IMR-90 (cell line): ENCODE measurements around the gene MYH13. TPM values are rescaled to one million over a fixed set of nuclear protein-coding genes. Genes with fewer than 3 reads are reported as not detected.

Source experiments
- ATAC-seq: fragments of 200-7000 bp; cut with Tn5 transposase; 2 replicates; pipeline ENCODE4 v1.9.1; 2020; ENCODE audit warnings: low read depth, mild to moderate bottlenecking, moderate library complexity
- BruUV-seq: library from RNA; stranded (reverse); fragments of 400-500 nt; replicated peaks from 2 replicates; lab custom pipeline; 2021; lab: Mats Ljungman, UMichigan
- CTCF ChIA-PET: fragments of 300-600 bp; formaldehyde crosslinking; extraction: SDS; loops from one replicate; lab custom pipeline; 2021; ENCODE audit warnings: antibody characterized with exemption; lab: Yijun Ruan, JAX
- POLR2A ChIA-PET: fragments of 300-600 bp; sonication (Branson Sonifier 250); formaldehyde crosslinking; loops from one replicate; lab custom pipeline; 2022; ENCODE audit warnings: antibody characterized with exemption; ENCODE audit not compliant: unreplicated experiment; lab: Charles Lee
- DNase-seq: peaks from one replicate; pipeline ENCODE4 v3.0.0; 2013
- H2AFZ ChIP-seq: replicated peaks from 2 replicates; pipeline ENCODE3; 2013; ENCODE audit warnings: low read length, mild to moderate bottlenecking; ENCODE audit not compliant: poor library complexity
- H2AK5ac ChIP-seq: 2 replicates; pipeline ENCODE4 v1.6.1; 2013; ENCODE audit warnings: low read depth, low read length, inconsistent platforms
- H2AK9ac ChIP-seq: replicated peaks from 2 replicates; pipeline ENCODE3; 2013; ENCODE audit warnings: mild to moderate bottlenecking, low read depth, low read length, moderate library complexity; ENCODE audit not compliant: poor library complexity
- H2BK120ac ChIP-seq: 2 replicates; pipeline ENCODE4 v1.6.1; 2013; ENCODE audit warnings: low read depth, low read length, inconsistent platforms
- H2BK15ac ChIP-seq: 3 replicates; pipeline ENCODE4 v1.6.1; 2013; ENCODE audit warnings: low read depth, low read length, inconsistent platforms
- H2BK20ac ChIP-seq: 2 replicates; pipeline ENCODE4 v1.6.1; 2013; ENCODE audit warnings: low read depth, mild to moderate bottlenecking, inconsistent platforms, low read length, moderate library complexity
- H2BK5ac ChIP-seq: 2 replicates; pipeline ENCODE4 v1.6.1; 2013; ENCODE audit warnings: mild to moderate bottlenecking, low read depth, low read length, inconsistent platforms; ENCODE audit not compliant: poor library complexity, severe bottlenecking
- H3K14ac ChIP-seq: replicated peaks from 2 replicates; pipeline ENCODE4 v1.6.1; 2013; ENCODE audit warnings: low read depth, low read length, inconsistent platforms
- H3K18ac ChIP-seq: 2 replicates; pipeline ENCODE4 v1.6.1; 2013; ENCODE audit warnings: low read depth, low read length, control low read depth
- H3K23ac ChIP-seq: 2 replicates; pipeline ENCODE4 v1.6.1; 2013; ENCODE audit warnings: low read depth, low read length, inconsistent platforms
- H3K27ac ChIP-seq: 2 replicates; pipeline ENCODE4 v1.5.1; 2013; ENCODE audit warnings: mild to moderate bottlenecking, control low read depth, low read length; ENCODE audit not compliant: insufficient read depth
- H3K27me3 ChIP-seq: 2 replicates; pipeline ENCODE4 v1.6.1; 2013; ENCODE audit warnings: low read length; ENCODE audit not compliant: control insufficient read depth, insufficient read depth
- H3K36me3 ChIP-seq: 2 replicates; pipeline ENCODE4 v1.6.1; 2013; ENCODE audit warnings: low read length, mixed read lengths; ENCODE audit not compliant: control insufficient read depth, insufficient read depth
- H3K4ac ChIP-seq: 2 replicates; pipeline ENCODE4 v1.6.1; 2013; ENCODE audit warnings: low read depth, low read length, inconsistent platforms
- H3K4me1 ChIP-seq: 2 replicates; pipeline ENCODE4 v1.6.1; 2013; ENCODE audit warnings: low read length, mixed read lengths; ENCODE audit not compliant: control insufficient read depth, insufficient read depth
- H3K4me2 ChIP-seq: 2 replicates; pipeline ENCODE4 v1.6.1; 2013; ENCODE audit warnings: low read depth, mild to moderate bottlenecking, control low read depth, low read length, moderate library complexity
- H3K4me3 ChIP-seq: 2 replicates; pipeline ENCODE4 v1.5.1; 2013; ENCODE audit warnings: low read depth, mild to moderate bottlenecking, control low read depth, low read length, moderate library complexity; ENCODE audit not compliant: insufficient read depth
- H3K56ac ChIP-seq: 2 replicates; pipeline ENCODE4 v1.6.1; 2013; ENCODE audit warnings: low read length, inconsistent platforms; ENCODE audit not compliant: insufficient read depth; ENCODE audit errors: extremely low read depth
- H3K79me1 ChIP-seq, 2 experiments: 2 replicates each; pipeline ENCODE4 v1.6.1; 2013; ENCODE audit warnings: low read length in 2 of 2, inconsistent platforms in 1 of 2, low read depth in 1 of 2
- H3K9ac ChIP-seq: 2 replicates; pipeline ENCODE4 v1.6.1; 2013; ENCODE audit warnings: low read depth, low read length, control low read depth
- H3K9me1 ChIP-seq: 2 replicates; pipeline ENCODE4 v1.6.1; 2013; ENCODE audit warnings: low read length, inconsistent platforms; ENCODE audit not compliant: insufficient read depth
- H3K9me3 ChIP-seq: 2 replicates; pipeline ENCODE4 v1.6.1; 2013; ENCODE audit warnings: low read length; ENCODE audit not compliant: control insufficient read depth, insufficient read depth
- H4K20me1 ChIP-seq: 2 replicates; pipeline ENCODE4 v1.6.1; 2013; ENCODE audit warnings: low read length, inconsistent platforms; ENCODE audit not compliant: insufficient read depth
- H4K5ac ChIP-seq: 2 replicates; pipeline ENCODE4 v1.6.1; 2013; ENCODE audit warnings: mild to moderate bottlenecking, low read depth, low read length, control low read depth
- H4K8ac ChIP-seq, 2 experiments: 2 replicates each; pipeline ENCODE4 v1.6.1; 2013; ENCODE audit warnings: low read depth in 2 of 2, low read length in 2 of 2, control low read depth in 1 of 2, inconsistent platforms in 1 of 2
- H4K91ac ChIP-seq: 2 replicates; pipeline ENCODE4 v1.6.1; 2013; ENCODE audit warnings: low read depth, low read length, inconsistent platforms; ENCODE audit not compliant: insufficient read depth
- CEBPB ChIP-seq: IDR thresholded peaks from 2 replicates; pipeline ENCODE4 v1.6.1; 2012; ENCODE audit warnings: low read depth, low read length, improper control_type of control experiment
- CHD1 ChIP-seq: IDR thresholded peaks from 2 replicates; pipeline ENCODE4 v1.6.1; 2012; ENCODE audit warnings: low read depth, low read length, improper control_type of control experiment
- CTCF ChIP-seq: conservative IDR thresholded peaks from 2 replicates; pipeline ENCODE4 v1.5.1; 2012; ENCODE audit warnings: mild to moderate bottlenecking, low read depth, low read length, improper control_type of control experiment
- FOS ChIP-seq: fragments of 150-350 bp; IDR thresholded peaks from 2 replicates; pipeline ENCODE4 v1.6.1; 2016; ENCODE audit warnings: low read depth, low read length
- MAFK ChIP-seq: IDR thresholded peaks from 2 replicates; pipeline ENCODE4 v1.6.1; 2012; ENCODE audit warnings: low read depth, low read length, improper control_type of control experiment
- MAZ ChIP-seq: IDR thresholded peaks from 2 replicates; pipeline ENCODE4 v1.6.1; 2012; ENCODE audit warnings: low read depth, mild to moderate bottlenecking, low read length, improper control_type of control experiment, moderate library complexity, borderline replicate concordance
- MXI1 ChIP-seq: IDR thresholded peaks from 2 replicates; pipeline ENCODE4 v1.6.1; 2012; ENCODE audit warnings: low read depth, mild to moderate bottlenecking, low read length, moderate library complexity, borderline replicate concordance
- NFE2L2 ChIP-seq: fragments of 150-350 bp; IDR thresholded peaks from 2 replicates; pipeline ENCODE4 v1.6.1; 2016; ENCODE audit warnings: low read depth, mild to moderate bottlenecking, low read length
- RAD21 ChIP-seq: IDR thresholded peaks from 2 replicates; pipeline ENCODE4 v1.6.1; 2012; ENCODE audit warnings: low read length, improper control_type of control experiment
- RCOR1 ChIP-seq: IDR thresholded peaks from 2 replicates; pipeline ENCODE4 v1.6.1; 2012; ENCODE audit warnings: mild to moderate bottlenecking, low read length, improper control_type of control experiment; ENCODE audit not compliant: insufficient replicate concordance
- RFX5 ChIP-seq: IDR thresholded peaks from 2 replicates; pipeline ENCODE4 v1.8.0; 2012; ENCODE audit warnings: low read depth, mild to moderate bottlenecking, low read length, moderate library complexity
- SMC3 ChIP-seq: fragments of 150-350 bp; IDR thresholded peaks from 2 replicates; pipeline ENCODE4 v1.6.1; 2016; ENCODE audit warnings: low read depth, mild to moderate bottlenecking, antibody characterized with exemption, low read length, moderate library complexity
- USF2 ChIP-seq: fragments of 150-350 bp; IDR thresholded peaks from 2 replicates; pipeline ENCODE4 v1.6.1; 2017; ENCODE audit warnings: mild to moderate bottlenecking, antibody characterized with exemption, low read length, low read depth
- WGBS, 2 experiments: methylation state at CpG; one replicate each; pipeline versions ENCODE4 v1.1.5 to v1.1.7; 2013; ENCODE audit warnings: missing lambda C conversion rate in 2 of 2; ENCODE audit not compliant: insufficient read length in 1 of 2; ENCODE audit errors: extremely low coverage in 2 of 2; 5-methylcytosine and 5-hydroxymethylcytosine counted together
- dilution Hi-C: fragments of 300-500 bp; cut with HindIII; formaldehyde crosslinking; loops from one replicate; pipeline ENCODE4 v1.14.3; 2018; ENCODE audit warnings: low sequenced_read_pairs; ENCODE audit not compliant: unreplicated experiment
- in situ Hi-C: fragments of 300-500 bp; cut with MboI; formaldehyde crosslinking; loops from 3 replicates; pipeline ENCODE4 v1.14.3; 2019; ENCODE audit warnings: low sequenced_read_pairs, inconsistent platforms, mixed read lengths
- intact Hi-C: fragments of 100-400 bp; cut with micrococcal nuclease; formaldehyde crosslinking; loops from 2 replicates; pipeline ENCODE4 v1.10.0; 2022
- polyA plus RNA-seq, 3 experiments: library from polyadenylated mRNA; depleted of rRNA; stranded (reverse); fragments of >200 nt; gene quantifications; 2 replicates each; pipeline ENCODE4 v1.2.3, GENCODE V29; 2012; ENCODE audit warnings: low replicate concordance in 1 of 3
- total RNA-seq: library from RNA; depleted of rRNA; stranded (reverse); fragments of >200 nt; gene quantifications from 2 replicates; pipeline ENCODE4 v1.2.3, GENCODE V29; 2012

Gene MYH13
- total and polyA plus RNA-seq, 2 of the 4 experiments (the other 2 are of a cell fraction): not detected

GRCh38 chr17:10261098-10261497, 111.7 kb downstream of the MYH13 start:
- H3K36me3 ChIP-seq: no peaks in the 10 kb centered on the region
- H3K27me3 ChIP-seq: peaks cover 2% of the 10 kb centered on the region; the same call in 1 of the 2 replicates
- no TSS peak for BruUV-seq
- DNase-seq (no peak), ATAC-seq (no peak)
- WGBS, 2 experiments: no CpG with 5 or more reads among the region's 3 CpGs
- H3K56ac ChIP-seq: no peak overlapping the region
- no peak overlapping the region for H2BK15ac ChIP-seq
- no peak overlapping the region for H2BK120ac ChIP-seq
- H3K4ac ChIP-seq: no peak overlapping the region
- in situ Hi-C loops (no loop called here), intact Hi-C loops (no loop called here), dilution Hi-C loops (no loop called here)
- H3K27ac ChIP-seq: no peak overlapping the region
- H3K79me1 ChIP-seq: no peaks in the 10 kb centered on the region
- H4K5ac ChIP-seq: no peak overlapping the region
- no peak overlapping the region for H2BK20ac ChIP-seq
- H3K9me3 ChIP-seq: peaks cover 3% of the 10 kb centered on the region; the same call in 1 of the 2 replicates
- H3K14ac ChIP-seq: no peak overlapping the region
- H4K91ac ChIP-seq: no peak overlapping the region
- H2AK5ac ChIP-seq: no peak overlapping the region
- no peak overlapping the region for H2AK9ac ChIP-seq
- no peak overlapping the region for H2AFZ ChIP-seq
- no peak overlapping the region for H3K4me3 ChIP-seq
- ChIA-PET POLR2A (no interaction called here), CTCF (interaction anchor here (0.6 kb wide), 2 partner anchors 25 to 110 kb away, joined by 3 to 4 read pairs; no protein-coding TSS in a partner anchor)
- no peak overlapping the region for H2BK5ac ChIP-seq
- no peaks in the 10 kb centered on the region for H3K9me1 ChIP-seq
- no peaks in the 10 kb centered on the region for H4K20me1 ChIP-seq
- H3K9ac ChIP-seq: no peak overlapping the region
- no peak overlapping the region for H3K18ac ChIP-seq
- H3K23ac ChIP-seq: no peak overlapping the region
- no peak overlapping the region for H4K8ac ChIP-seq
- no peak overlapping the region for H3K4me2 ChIP-seq
- H3K4me1 ChIP-seq: peaks cover 6% of the 10 kb centered on the region; the same call in 1 of the 2 replicates
- no peak for TF ChIP-seq USF2
- TF ChIP-seq SMC3: no peak
- no peak for TF ChIP-seq RFX5
- TF ChIP-seq MAFK: no peak
- no peak for TF ChIP-seq MXI1
- TF ChIP-seq RCOR1: no peak
- TF ChIP-seq MAZ: no peak
- no peak for TF ChIP-seq FOS
- no peak for TF ChIP-seq CHD1
- TF ChIP-seq CTCF: no peak
- TF ChIP-seq RAD21: no peak
- TF ChIP-seq CEBPB: no peak
- TF ChIP-seq NFE2L2: no peak
